GM21717 (cell line): ENCODE results near the gene PLIN5.

Experiments used
- ATAC-seq: cut with Tn5 transposase; IDR thresholded peaks from one replicate; pipeline ENCODE4 v1.9.1; 2021; ENCODE audit warnings: mild to moderate bottlenecking, moderate library complexity; ENCODE audit not compliant: unreplicated experiment

The PLIN5 gene

DNA sequence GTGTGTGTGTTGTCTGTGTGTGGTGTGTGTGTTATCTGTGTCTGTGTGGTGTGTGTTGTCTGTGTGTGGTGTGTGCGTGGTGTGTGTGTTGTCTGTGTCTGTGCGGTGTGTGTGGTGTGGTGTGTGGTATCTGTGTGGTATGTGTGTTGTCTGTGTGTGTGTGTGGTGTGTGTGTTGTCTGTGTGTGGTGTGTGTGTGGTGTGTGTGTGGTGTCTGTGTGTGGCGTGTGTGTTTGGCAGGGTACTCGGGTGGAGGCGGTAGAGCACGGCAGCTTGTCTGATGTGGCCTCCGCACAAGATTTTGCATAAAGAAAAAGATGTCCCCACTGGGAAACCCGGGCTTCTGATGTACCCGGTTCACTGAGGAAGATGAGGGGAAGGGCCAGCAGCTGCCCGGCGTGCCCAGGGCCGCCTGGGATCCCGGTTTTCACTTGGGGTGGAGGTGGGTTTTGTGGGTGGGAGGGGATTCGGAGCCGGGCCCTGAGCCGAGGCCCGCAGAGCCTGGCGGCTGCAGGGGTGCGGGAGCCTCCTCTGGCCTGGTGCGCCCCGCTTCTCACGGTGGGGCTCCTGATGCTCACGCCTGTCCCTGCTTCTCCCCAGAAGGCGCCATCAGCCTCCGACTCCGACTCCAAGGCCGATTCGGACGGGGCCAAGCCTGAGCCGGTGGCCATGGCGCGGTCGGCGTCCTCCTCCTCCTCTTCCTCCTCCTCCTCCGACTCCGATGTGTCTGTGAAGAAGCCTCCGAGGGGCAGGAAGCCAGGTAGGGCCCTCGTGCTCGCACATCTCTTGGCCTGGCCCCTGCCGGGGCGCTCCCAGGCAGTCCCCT is 41.7 kb downstream of the PLIN5 start:
- no peak for ATAC-seq

DNA sequence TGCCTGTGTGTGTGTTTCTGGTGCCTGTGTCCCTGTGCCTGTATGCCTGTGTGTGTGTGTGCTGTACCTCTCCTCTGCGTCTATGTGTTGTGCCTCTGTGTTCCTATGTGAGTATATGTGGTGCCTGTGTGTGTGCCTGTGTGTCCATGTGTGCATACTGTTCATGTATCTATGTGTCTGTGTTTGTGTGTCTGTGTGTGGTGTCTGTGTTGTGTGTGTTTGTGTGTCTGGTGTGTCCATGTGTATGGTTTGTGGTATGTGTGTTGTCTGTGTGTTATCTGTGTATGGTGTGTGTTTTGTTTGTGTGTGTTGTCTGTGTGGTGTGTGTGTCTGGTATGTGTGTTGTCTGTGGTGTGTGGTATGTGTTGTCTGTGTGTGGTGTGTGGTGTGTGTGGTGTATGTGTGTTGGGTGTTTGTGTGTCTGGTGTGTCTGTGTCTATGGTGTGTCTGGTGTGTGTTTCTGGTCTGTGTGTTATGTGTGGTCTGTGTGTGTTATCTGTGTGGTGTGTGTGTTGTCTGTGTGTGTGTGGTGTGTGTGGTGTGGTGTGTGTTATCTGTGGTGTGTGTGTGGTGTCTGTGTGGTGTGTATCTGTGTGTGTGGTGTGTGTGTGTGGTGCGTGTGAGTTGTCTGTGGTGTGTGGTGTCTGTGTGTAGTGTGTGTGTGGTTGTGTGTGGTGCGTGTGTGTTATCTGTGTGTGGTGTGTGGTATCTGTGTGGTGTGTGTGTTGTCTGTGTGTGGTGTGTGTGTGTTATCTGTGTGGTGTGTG is 42.5 kb downstream of the PLIN5 start:
- ATAC-seq: no peak

DNA sequence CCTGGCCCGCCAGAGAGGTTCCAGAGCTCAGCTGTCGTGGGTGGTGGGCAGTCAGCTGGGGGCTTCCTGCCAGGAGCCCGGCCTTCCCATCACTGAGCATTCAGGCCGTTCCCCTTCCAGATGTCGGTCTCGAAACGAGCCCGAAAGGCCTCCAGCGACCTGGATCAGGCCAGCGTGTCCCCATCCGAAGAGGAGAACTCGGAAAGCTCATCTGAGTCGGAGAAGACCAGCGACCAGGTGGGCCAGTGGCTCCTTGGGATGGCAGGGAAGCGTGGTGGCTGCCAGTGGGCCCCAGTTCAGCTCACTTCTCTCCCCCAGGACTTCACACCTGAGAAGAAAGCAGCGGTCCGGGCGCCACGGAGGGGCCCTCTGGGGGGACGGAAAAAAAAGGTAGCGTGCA is 43.6 kb downstream of the PLIN5 start:
- no peak for ATAC-seq

DNA sequence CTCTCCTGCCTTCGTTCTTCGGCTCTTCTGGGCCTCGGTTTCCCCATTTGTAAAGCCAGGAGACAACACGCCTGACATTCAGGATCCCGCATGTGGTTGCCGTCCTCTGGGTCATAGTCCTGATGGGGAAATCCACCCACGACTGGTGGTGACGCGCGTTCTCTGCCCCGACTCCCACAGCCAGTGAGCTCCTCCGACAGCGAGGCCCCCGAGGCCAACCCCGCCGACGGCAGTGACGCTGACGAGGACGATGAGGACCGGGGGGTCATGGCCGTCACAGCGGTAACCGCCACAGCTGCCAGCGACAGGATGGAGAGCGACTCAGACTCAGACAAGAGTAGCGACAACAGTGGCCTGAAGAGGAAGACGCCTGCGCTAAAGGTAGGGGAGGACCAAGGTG is 46.5 kb downstream of the PLIN5 start:
- ATAC-seq: no peak

DNA sequence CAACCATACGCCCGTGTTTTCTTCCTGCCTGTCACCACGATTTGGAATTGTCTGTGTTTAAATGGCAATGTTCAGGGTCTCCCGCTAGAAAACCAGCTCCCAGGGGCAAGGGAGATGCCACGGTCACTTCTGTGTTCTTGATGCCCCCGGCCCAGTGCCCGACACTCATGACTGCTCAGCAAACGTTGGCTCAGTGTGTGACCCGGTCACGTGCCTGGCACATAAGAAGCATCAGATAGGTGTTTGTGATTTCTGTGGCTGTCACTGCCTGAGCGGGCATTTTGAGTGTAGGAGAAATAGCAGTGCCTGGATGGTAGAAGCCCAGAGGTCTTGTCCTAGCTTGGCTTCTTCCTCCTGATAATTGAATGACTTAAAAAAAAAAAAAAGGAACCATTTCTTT is 47.5 kb downstream of the PLIN5 start:
- ATAC-seq: no peak

DNA sequence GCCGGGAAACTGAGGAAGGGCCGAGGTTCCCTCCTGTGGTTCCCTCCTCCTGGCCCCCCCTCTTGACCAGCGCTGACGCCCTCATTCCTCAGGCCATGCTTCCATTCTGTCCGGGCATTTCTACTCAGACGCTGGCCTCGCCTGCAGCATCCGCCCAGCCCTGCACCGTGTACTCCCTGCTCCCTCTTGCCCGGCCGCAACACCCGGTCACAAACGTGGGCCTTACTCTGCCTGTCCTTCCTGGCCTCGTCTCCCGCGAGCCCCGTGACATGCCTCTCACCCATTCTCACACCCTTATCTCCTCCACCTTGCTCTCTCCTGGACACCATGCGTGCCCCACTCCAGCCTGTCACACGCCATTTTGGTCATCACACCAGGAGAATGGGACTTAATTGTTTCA is 51.6 kb downstream of the PLIN5 start:
- ATAC-seq: no peak

DNA sequence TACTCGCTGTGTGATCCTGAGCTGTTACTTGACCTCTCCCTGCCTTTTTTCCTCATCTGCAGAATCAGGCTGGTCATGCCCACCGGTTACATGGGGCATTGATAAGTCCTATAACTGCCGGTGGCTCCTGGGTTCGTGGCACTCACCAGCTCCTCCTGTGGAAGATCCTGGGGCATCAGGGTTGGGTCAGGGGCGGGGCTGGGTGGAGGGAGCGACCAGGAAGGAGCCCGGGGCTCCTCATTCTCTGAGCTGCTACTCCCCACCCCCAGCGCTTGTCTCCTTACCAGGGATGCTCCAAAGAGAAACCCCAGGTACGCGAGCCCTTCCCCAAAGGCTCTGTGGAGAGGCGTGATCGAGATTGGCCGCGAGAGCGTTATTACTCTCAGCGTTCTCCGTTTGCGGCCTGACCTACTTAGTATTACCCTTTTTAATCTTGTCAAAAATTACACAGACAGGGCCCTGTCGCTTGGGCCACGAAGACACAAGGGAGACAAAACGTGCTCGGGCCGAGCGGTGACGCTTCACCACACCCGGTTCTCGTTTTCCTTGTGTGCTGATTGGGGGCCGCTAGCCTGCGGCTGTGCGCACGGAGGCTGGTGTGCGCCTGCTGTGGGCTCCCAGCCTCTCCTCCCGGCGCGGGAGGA is 52.2 kb downstream of the PLIN5 start:
- ATAC-seq: no peak

DNA sequence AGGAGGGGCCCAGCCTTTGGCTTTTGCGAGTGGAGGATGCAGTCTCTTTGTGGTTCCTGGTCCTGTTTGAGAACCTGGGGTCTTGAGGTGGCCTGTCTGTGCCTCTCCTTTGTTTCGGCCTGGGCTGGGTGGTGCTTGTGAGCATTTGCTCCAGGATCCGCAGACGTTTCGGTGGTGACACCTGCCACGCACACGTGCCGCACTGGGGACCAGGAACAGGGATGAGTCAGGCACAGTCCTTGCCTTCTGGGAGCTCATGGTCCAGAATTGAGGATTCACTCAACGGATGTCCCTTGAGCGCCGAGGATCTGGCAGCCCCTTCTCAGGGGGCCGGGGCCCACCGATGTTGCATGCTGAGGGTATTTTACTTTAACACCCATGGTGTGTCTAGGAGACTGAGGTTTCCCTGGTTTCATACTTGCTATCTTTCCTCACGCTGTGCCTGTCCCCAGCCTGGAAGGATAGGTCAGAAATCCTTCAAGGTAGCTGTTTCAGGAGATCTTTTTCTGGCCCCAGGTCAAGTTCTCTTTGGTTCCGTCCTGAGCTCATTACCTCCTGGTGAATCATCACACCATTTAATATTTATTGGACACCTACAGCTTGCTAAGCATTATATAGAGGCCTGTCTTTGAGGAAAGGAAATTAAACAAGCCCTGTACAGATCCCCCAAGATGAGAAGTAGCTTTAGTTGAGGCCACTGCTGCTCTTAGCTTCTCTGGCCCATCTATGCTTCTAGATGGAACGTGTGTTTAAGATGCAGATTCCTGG is 57.8 kb downstream of the PLIN5 start:
- ATAC-seq: no peak

DNA sequence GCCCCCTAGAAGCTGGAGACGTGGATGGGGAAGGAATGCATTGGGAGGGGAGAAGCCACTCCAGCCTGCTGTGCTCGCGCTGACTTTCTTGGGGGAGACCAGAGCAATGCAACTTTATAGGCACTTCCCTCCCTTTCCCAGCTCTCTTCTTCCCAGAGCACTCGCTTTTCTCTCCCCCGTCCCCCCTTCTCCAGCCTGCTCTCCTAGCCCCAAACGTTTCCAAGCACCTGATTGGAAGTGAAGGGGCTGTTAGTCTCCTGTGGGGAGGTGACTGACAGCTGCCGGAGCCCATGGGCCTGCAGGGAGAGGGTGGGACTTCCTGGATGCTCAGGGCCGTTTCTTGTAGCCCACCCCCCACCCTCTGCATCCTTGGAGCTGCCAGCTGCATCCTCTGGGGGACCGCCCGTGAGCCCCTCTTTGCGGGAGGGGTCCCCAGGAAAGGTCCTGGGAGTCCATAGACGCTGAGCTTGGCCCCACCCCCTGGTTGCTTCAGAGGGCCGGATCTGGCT is 60.5 kb downstream of the PLIN5 start:
- no peak for ATAC-seq

DNA sequence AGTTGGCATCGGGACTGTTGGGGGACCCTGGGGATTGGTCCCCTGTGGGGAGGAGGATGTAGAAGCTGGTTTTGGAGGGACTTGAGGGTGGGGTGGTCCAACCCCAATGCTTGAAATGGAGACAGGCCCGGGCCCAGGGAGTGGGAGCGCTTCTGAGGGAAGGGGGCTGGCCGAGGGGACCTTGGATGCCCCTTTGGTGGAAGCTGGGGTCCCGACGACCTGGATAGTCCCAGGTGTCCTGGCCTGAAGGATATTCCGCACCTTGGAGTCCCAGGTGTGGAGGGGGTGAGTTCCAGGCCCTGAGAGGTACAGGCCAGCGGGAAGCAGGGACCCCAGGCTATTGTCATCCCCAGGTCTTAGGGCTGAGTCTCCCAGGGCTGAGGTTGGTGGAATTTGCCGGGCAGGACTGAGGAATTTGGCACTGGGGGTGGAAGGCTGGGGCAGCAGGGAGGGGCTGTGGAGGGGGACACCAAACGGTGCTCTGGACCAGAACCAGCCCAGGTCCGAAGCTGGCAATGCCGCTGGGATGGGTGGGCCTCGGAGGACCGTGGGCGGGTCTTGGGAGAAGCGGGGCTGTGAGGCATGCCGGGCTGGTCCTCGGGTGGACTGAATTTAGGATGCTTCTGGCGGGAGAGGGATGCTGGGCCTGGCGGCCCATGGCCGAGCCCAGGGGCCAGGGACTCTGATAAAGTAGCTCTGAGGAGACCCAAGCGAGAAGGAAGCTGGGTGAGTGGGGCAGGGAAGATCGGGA is 61.1 kb downstream of the PLIN5 start:
- ATAC-seq: no peak

DNA sequence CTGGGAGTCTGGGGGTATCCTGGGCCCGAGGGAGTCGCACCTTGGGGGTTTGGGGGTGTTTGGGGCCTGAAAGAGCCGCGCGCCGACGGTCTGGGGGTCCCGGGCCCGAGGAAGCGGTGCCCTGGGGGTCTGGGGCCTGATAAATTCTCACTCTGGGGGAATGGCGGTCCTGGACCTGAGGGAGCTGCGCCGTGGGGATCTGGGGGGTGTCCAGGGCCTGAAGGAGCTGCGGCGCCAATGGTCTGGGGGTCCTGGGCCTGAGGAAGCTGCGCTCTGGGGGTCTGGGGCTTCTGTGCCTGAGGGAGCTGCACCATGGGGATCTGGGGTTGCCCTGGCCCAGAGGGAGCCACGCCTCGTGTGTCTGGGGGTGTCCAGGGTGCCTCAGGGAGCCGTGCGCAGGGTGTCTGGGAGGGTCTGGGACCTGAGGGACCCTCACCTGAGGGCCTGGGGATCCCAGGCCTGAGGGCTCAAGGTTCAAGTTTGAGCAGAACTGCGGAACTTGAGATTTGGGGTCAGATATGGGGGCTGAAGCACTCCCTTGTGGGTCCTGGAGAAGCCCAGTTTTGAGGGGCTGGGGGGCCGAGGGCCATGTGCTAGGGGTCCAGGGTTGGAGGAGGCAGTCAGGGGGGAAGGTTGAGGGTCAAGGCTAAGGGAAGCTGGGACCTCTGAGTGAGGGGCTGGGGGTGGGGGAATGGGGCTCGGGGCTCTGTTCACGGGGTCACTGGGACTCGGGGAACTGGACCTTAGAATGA is 61.8 kb downstream of the PLIN5 start:
- ATAC-seq: no peak
